A172 (cell line): ENCODE data around the gene IL9. TPM values are rescaled to one million over a fixed set of nuclear protein-coding genes. Genes with fewer than 3 reads are reported as not detected.

Source experiments
- DNase-seq: peaks from one replicate; pipeline ENCODE4 v3.0.0-alpha.2; 2015; ENCODE audit warnings: low spot score
- total RNA-seq: library from RNA; depleted of rRNA; stranded (reverse); fragments of >200 nt; shearing (Covaris generic); gene quantifications from 2 replicates; pipeline ENCODE4 v1.2.3, GENCODE V29; 2014; rRNA removed

The IL9 gene
- not detected in 2 replicates for total RNA-seq

DNA sequence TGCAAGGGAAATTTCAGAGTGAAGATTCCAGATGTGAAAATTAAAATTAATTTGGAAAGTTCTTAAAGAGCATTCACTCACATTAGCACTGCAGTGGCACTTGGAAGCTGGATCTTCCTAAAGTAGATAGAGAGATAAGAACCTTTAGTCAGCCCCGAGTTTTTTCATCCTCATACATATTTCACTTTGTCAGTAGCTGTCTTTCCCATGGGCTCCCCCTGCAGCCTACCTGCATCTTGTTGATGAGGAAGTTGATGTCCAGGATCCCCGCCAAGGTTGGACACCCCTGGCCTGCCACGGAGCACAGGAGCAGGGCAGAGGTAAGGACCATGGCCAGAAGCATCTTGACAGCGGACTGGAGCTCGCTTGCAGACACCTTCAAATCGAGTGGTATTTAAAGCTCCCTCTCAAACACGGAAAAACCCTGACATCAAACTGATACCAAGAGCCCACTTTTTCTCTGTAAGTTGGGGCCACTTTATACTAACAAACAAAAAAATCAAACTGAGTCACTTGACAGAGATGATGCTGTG lies at the start of gene IL9:
Gene IL9 (minus strand): TSS at position 368 of the 533 bp plus-strand sequence. CDS start 25 bp downstream, at position 343.
- no peak for DNase-seq

DNA sequence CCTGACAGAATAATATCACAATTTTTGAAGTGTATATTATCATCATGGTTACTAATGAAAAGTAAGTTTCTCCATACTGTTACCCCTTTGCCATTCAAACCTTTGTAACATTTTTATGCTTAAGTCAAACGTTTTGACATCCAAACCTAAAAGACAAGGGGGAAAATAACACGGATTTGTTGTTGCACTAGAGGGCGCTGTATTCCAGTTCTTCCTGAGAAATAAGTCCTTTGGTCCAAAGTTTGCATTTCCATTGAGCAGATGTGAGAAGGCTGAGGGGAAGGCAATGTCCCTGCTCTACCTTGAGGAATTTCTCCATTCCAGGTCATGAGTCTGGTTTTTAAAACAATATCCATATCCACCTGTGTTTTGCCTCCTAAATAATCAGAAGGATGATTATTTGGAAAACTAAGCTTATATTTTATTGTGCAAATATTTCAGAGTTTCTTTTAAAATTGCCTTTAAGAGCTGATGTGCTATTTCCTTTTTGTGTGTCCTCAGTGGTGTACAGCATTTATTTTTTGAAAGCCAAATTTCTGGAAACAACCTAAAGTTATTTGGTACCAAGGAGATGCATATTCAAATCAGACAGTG lies 49.4 kb upstream of the IL9 start:
- DNase-seq, result peak; percentile 84

DNA sequence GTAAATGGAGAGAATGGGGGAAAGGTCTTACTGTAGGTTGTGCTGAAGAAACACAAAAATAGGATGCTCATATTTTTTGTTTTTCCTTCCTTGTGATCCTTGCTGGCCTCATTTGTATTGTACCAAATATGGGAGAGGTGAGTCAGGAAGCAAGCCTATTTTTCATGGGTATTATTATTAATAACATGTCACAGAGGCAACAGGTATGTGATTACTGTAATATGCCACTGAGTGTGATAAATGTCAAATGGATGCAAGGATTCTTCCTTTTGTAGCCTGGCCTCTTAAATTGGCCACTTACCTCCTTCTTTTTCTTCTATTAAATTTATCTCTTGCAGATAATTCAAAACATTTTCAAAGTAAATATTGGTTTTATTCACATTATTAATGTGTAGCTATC lies 48.9 kb upstream of the IL9 start:
- no peak for DNase-seq

DNA sequence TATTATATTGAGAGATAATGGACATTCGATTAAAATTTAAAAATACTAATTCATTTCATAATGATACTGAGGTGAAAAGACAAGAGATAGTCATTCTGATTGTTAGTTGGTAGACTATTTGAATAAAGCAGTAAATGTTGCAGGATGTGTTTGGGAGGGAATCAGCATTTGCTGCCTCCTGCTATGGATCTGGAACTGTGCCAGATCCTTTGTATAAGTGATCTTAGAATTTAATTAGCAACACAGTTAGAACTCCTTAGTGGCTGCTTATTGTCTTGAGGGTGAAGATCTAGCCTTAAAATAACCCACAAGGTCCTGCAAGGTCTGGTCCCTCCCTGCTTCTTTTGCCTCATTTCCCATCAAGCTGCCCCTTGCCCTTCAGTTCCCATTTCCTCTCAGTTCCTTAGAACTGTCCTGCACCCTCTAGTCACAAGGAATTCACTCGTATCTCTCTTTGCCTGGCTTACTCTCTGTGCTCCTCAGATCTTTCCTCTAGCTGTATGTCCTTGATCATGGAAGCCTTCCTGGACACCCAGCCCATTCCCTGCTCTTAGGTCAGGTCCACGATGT lies 46.6 kb upstream of the IL9 start:
- DNase-seq, result no peak

DNA sequence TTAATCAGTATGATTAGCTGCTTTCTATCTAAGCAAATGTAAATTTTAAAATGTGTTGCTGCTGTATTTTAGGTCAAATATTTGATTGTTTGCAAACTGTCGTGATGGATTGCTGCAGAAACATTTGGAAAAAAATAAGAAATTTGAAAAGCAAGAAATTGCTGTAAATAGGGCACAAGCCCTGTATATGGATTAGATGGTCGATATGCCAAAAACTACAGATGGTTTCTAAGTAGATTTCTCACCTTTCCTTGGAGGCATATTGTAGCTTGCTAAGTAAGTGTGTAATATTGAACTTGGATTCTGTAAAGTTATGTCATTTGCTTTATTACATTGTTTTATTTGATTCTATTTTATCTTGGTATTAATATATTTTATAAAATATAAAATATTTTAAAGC lies 46.1 kb upstream of the IL9 start:
- DNase-seq, result no peak

DNA sequence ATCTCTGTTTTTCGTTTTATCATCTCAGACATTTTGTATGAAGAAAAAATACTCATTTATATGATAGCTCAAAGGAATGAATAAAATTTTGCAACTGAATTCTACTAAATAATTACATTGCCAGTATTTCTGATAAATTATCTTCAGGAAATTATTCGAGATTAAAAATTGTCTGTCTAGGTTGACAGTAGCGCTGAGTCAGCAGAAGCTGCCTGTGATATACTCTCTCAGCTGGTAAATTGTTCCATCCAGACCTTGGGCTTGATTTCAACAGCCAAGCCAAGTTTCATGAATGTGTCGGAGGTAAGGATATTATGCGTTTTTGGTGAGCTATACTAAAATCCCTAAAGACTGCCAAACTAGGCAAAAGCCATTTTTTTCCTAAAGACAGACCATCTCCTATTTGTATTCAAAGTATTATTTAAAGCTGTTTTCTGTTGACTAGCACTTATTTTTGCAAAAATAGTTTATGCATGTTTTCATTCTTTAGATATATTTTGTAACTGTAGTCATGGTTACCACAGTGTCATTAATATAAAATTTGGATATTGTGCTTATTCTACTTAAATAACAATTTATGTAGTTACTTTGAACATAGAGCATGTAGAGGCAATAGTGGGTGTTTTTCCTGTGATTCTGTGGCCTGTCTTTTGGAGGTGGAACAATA lies 41.7 kb upstream of the IL9 start:
- no peak for DNase-seq

DNA sequence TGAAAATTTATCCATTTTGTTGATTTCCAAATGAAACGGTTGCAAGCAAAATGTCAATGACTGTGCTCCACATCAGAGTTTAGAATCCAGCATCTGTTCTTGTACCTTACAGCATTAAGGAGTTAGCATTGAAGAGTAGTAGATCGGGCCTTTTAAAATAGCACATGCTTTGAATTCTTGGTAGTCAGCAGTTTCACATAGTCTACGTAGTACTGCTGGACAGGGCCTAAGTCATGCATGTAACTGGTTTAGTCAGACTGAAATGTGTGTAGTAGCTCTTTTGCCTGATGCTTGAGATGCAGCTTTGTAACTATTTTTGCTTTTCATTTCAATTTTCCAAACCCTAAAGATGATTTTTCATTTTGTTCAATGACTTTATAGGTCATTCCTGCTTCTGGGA lies 39.3 kb upstream of the IL9 start:
- DNase-seq, result no peak

DNA sequence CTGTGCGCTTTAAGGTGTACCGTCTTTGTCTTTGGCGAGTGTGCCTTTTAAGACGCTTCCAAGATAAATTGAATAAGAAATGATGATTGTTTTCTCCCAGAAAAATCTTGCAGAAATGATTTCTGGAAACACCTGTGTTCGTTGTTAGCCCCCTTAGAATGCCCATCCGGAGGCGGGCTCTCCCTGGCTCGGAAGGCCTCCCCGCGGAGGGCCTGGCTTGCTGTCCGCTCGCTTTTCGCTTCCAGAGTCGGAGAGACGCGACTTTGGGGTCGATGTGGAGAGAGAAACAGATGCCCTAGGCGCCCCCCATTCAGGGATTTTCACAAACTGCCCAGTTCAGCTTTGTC lies 35.3 kb upstream of the IL9 start:
- DNase-seq, result no peak

DNA sequence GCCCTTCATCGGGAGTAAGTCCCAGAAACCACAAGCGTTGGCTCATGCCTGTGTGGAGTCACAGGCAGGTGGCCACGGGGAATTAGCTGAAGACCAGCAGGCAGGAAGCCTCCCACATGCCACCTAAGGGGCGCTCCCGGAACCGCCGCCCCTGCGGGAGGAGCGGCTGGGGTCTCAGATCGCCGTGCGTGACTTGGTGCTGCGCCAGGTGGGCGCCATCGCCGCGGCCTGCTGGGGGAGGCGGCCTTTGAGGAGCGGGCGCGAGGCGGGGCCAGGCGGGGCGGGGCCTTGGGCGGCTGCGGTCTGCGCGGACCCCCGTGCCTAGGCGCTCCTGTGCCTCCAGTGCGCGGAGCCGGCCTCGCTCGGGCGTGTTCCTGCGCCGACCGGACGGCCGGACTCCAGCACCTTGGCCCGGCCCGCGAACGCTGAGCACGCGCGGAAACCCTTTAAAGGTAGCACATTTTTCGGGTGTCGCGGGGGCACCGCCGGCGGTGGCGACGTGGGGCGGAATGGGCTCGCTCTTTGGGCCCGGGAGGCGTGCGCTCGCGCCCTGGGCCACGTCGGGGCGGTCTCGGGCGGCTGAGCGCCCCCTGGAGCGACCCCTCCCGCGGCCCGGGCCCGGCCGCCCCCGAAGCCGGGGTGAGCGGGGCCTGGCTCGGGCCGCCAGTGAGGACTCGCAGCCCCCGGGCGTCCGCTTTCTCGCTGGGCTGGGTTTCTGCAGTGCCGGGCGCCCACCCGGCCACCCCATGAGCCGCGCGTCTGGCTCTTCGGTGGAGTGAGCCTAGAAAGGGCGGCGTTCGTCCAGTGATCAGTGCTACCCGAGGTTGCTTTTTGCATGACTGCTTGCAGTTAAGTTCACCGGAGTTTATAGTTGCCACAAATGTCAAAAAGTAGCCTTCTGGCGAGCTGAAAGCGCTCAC lies 34.6 kb upstream of the IL9 start:
- DNase-seq, result no peak

DNA sequence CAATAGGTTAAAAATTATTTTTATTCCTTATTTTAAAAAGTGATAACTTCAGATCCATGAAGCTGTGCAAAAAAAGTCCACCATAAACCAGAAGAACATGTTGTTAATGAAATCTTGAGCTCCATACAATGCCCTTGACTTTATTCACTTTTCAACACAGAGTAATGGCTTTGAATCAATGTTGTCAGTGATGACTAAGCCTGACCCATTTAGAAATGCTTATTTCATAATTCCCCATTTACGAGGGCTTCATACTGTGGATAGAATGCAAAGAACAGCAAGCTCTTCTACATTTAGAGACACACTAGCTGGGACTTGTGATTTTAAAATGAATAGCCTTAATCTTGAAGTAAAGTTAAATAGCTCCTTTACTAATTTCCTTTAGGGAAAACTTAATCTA lies 25.7 kb upstream of the IL9 start:
- DNase-seq, result peak; percentile 8

DNA sequence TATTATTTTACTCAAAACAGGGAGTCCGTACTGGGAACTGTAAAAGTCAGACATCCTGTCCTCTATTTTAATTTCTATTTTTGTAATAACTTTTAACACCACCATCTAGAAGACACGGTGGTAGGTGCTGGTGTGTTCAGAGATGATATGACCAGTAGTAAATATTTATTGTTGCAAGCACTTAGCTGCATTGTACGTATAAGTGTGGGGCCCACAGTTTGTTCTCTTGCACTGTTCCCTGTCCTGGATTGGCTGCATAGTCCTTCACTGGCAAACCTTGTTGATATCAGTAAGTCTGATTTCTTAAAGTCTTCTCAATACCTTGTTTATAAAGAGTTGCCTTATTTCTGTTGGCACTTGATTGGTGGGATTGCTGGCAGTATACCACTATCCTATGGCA lies 24.6 kb upstream of the IL9 start:
- no peak for DNase-seq

DNA sequence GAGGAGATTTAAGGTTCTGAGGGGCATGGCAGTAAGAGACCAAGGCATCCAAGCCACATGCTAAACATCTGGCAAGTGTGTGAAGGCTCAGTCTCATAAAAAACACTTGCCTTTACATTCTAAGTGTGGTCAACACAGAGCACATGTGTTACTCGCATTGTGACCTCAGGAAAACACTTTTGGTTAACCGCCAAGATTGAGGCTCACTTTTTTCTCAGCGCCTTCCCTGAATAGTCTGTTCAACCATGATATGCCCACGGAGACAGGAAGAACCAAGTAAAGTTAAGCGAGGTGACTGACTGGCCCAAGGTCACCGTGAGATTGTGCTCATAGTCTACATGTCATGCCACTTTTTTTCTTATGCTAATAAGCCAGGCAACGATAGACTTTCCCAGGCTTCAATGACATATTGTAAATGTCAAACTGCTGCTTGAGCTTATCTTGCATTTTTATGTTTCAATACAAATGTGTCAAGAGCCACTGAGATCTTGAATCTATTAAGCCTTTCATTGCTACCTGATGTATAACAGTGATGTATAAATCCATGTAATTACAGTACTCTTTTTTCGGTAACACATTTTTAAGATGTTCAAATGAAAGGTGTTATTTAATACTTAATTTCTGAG lies 21.1 kb upstream of the IL9 start:
- DNase-seq, result no peak

DNA sequence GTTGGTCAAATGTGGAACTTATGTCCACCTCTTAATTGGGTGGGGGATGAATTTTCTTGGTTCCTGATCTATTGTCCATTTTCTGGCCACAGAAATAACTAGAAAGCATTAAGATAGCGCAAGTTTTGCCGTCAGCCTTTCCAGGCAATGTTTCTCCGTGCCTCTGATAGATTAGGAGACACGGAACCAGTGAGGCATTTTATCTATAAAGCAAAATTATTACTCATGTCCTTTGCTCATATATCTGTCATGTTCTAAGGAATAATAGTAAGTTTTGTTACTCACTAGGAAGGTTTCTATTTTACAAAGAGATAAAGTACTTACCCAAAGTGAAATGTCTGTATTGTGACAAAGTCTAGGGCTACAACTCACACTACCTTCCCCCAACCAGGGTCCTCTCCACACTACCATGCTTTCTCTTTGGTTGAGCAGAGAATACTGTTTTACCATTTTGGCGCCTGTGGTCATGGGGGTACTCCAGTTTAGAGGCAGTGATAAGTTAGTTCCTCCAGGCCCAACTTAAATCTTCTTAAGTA lies 19.9 kb upstream of the IL9 start:
- no peak for DNase-seq

DNA sequence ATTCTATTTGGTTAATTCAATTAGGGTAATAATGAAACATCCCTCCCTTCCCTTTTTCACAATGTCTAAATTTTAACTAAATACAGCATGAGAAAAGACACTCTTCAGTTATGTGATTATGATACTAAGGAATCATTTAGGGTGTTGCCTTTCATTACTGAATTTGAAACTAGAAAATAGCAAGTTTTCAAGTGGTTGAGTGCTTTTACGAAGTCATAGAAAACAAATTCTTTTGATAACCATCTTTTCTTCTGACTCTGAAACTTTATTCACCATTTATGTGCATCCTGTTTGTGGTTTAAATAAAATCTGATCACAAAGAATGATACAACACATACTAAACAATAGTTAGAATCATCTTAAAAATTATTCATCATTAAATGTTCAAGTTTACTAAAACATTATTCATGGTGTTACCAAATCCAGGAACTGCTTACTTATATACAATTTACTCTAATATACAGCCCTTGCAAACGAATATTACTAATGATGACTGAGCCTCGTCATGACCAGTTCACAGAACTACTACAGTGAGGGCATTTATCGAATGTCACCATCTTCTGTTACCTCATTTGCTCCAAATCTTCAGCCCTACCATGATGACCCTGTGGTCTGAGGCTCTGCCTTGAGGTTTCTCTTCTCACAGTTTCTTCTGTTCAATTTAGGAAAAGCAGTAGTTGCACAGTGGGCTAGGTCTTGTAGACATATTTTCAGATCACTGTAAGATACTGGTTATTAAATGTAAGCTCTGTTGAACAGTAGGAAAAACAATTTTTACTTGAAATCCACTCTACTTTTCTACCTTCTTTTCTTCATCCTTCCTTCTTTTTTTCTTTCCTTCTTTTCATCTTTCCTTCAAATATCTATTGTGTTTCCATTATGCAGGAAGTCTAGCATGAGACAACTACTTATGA lies 18.3 kb upstream of the IL9 start:
- DNase-seq, result no peak

DNA sequence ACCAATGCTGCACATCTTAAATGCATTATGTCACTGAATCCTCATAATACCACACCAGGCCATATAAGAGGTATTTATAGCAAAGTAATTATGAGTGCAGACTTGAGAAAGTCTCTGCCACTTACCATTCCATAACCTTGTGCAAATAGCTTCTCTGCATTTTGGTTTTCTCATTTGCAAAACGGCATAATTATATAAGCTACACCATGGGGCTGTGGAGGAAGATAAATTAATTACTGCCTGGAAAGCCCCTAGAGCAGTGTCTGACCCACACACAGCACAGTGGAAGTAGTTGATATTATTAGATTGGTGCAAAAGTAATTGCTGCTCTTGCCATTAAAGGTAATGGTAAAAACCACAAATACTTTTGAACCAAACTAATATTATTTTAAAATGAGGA lies 9.5 kb upstream of the IL9 start:
- no peak for DNase-seq

DNA sequence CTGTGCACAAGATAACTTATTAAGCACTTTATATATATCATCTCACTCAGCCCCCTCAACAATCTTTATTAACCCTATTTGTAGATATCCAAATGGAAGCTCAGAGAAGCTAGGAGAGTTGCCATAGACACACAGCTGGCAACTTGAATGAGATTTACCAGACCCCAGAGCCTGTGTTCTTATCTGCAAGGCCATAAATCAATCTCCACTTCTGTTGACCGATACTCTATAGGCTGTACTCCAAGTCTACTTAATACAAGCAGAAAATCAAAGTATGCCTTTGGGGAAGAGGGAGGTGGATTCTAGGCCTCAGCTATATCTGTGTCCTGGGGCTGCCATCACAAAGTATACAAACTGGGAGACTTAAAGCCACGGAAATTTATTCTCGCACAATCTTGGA lies 6.0 kb upstream of the IL9 start:
- DNase-seq, result no peak

DNA sequence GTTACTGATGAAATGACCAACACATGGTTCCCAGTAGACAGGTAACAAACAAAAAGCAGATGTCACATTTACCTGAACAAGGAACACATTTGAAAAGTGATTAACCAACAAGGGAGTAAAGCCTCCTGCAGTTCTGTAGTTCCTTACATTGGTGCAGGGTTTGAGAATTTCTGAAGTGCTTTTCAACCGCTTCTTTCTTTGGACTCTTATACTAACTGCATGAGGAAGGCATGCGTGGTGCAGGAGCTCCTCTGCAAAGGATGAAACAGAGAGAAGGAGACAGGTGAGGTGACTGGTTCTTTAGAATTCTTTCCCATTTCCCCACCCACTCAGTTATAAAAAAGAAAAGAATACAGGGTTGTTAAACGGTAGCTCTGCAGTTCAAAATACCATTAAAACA lies 4.6 kb upstream of the IL9 start:
- DNase-seq, result no peak

DNA sequence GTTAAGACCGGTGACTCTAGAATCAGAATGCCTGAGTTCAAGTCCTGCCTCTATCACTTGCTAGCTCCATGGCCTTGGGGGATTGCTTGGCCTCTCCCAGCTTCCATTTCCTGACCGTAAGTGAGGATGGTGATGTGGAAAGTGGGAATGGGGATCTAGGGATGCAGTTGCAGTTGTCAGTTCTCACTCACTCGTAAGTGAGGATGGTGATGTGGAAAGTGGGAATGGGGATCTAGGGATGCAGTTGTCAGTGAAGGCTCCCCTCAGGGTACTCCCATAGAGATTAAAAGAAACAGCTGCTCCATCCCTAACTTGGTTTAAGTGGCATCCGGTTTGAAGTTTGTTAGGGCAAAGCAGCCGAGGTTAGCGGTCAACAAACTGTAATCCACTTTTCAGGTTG lies 3.0 kb upstream of the IL9 start:
- DNase-seq, result no peak

DNA sequence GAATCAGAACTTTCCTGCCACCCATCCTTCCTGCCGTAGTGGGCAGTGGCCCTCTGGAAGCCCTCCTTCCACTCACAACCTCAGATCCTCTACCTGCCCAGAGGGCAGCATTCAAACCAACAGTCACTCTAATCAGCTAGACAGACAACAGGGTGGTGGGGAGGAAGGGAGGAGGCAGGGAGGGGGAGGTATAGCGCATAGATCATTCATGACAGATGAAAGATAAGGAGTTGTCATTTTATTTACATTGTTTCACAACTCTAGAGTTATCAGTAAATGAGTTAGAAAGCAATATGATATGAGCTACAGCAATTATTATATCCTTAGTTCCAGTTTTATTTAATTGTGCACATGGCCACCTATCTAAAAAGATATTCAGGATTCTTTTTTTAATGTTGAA lies 852 bp downstream of the IL9 start:
- DNase-seq, result no peak

DNA sequence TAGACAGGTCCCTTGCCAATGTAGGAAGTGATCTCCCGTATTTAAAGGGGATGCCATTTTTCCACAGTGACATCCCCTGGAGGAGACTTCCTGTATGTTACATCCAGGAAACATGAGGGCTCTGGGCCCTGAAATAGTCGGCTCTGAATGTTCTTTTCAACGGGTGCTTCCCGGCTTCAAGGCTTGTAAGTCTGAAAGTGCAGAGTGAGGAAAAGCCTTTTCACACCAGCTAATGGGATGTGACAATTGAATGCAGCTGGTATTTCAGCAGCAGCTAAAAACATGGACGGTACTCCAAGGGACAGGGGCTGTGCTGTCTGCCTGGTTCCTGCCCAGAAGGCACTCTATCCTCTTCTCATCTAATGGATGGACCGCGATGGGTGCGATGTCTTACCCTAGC lies 1.4 kb downstream of the IL9 start:
- no peak for DNase-seq

DNA sequence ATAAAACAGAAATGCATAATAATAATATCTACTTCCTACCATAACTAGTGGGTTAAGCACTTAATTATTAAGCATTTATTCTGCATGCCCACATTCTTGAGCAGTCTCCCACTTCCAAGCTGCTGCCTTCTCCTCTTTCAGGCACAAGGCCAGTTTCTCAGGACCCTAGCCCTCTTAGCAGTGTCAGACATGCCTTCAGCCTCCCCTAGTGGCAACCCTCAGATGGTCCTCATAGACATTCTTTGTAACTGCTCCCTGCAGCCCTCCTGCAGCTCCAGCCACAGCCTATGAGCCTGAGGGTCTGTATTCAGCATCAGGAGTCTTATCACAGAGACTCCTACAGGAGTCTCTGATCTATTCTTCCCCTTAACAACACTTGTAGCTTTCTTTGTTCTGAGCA lies 3.9 kb downstream of the IL9 start:
- no peak for DNase-seq
